ENCODE data around the gene ATP1B4. TPM values are rescaled to one million over a fixed set of nuclear protein-coding genes. Genes with fewer than 3 reads are reported as not detected.

ATP1B4 gene
- total RNA-seq, 1 experiment from 2014 or later = not detected

GRCh38 chrX:120336899-120337298, 25.0 kb upstream of the ATP1B4 start:
- Mint-ChIP-seq H3K27me3 (ENCODE audit: low read depth) (no peaks in the 10 kb centered on the region; the same call in 1 of the 2 replicates), H3K27ac (no peak overlapping the region)
- CTCF ChIA-PET = no interaction called here

More at GRCh38 chrX:120336899-120337298, 25.0 kb upstream of the ATP1B4 start:
- H3K9me3 Mint-ChIP-seq = peaks cover 38% of the 10 kb centered on the region
- peaks cover 21% of the 10 kb centered on the region for H3K4me1 Mint-ChIP-seq
- no peak for ATAC-seq
- H3K4me3 Mint-ChIP-seq = no peak overlapping the region
- peaks cover 27% of the 10 kb centered on the region for H3K36me3 Mint-ChIP-seq
- TF ChIP-seq OVOL2 (CRISPR knock-in tag; IDR thresholded peaks at IDR 0.05; ENCODE audit: borderline replicate concordance) (no peak), NR2C2 (CRISPR knock-in tag; IDR thresholded peaks at IDR 0.05) (no peak), ZNF416 (CRISPR knock-in tag; IDR thresholded peaks at IDR 0.05) (no peak), ZNF232 (CRISPR knock-in tag; IDR thresholded peaks at IDR 0.05) (no peak), AR (CRISPR knock-in tag; IDR thresholded peaks at IDR 0.05) (no peak), ZNF281 (CRISPR knock-in tag; IDR thresholded peaks at IDR 0.05) (no peak), IRF2 (CRISPR knock-in tag; IDR thresholded peaks at IDR 0.05; ENCODE audit: borderline replicate concordance, low read depth) (no peak), ZBTB21 (CRISPR knock-in tag; IDR thresholded peaks at IDR 0.05; ENCODE audit: borderline replicate concordance) (no peak), FOXP1 (CRISPR knock-in tag; IDR thresholded peaks at IDR 0.05; ENCODE audit: borderline replicate concordance) (no peak), AFF4 (CRISPR knock-in tag; IDR thresholded peaks at IDR 0.05; ENCODE audit: borderline replicate concordance) (no peak), ZNF671 (CRISPR knock-in tag; IDR thresholded peaks at IDR 0.05) (no peak)
- TF ChIP-seq, protein P1, sequence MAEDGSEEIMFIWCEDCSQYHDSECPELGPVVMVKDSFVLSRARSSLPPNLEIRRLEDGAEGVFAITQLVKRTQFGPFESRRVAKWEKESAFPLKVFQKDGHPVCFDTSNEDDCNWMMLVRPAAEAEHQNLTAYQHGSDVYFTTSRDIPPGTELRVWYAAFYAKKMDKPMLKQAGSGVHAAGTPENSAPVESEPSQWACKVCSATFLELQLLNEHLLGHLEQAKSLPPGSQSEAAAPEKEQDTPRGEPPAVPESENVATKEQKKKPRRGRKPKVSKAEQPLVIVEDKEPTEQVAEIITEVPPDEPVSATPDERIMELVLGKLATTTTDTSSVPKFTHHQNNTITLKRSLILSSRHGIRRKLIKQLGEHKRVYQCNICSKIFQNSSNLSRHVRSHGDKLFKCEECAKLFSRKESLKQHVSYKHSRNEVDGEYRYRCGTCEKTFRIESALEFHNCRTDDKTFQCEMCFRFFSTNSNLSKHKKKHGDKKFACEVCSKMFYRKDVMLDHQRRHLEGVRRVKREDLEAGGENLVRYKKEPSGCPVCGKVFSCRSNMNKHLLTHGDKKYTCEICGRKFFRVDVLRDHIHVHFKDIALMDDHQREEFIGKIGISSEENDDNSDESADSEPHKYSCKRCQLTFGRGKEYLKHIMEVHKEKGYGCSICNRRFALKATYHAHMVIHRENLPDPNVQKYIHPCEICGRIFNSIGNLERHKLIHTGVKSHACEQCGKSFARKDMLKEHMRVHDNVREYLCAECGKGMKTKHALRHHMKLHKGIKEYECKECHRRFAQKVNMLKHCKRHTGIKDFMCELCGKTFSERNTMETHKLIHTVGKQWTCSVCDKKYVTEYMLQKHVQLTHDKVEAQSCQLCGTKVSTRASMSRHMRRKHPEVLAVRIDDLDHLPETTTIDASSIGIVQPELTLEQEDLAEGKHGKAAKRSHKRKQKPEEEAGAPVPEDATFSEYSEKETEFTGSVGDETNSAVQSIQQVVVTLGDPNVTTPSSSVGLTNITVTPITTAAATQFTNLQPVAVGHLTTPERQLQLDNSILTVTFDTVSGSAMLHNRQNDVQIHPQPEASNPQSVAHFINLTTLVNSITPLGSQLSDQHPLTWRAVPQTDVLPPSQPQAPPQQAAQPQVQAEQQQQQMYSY (CRISPR knock-in tag; IDR thresholded peaks at IDR 0.05) = no peak
- TF ChIP-seq, protein P2, sequence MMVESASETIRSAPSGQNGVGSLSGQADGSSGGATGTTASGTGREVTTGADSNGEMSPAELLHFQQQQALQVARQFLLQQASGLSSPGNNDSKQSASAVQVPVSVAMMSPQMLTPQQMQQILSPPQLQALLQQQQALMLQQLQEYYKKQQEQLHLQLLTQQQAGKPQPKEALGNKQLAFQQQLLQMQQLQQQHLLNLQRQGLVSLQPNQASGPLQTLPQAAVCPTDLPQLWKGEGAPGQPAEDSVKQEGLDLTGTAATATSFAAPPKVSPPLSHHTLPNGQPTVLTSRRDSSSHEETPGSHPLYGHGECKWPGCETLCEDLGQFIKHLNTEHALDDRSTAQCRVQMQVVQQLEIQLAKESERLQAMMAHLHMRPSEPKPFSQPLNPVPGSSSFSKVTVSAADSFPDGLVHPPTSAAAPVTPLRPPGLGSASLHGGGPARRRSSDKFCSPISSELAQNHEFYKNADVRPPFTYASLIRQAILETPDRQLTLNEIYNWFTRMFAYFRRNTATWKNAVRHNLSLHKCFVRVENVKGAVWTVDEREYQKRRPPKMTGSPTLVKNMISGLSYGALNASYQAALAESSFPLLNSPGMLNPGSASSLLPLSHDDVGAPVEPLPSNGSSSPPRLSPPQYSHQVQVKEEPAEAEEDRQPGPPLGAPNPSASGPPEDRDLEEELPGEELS (CRISPR knock-in tag; IDR thresholded peaks at IDR 0.05) = no peak
- TF ChIP-seq, protein P3, sequence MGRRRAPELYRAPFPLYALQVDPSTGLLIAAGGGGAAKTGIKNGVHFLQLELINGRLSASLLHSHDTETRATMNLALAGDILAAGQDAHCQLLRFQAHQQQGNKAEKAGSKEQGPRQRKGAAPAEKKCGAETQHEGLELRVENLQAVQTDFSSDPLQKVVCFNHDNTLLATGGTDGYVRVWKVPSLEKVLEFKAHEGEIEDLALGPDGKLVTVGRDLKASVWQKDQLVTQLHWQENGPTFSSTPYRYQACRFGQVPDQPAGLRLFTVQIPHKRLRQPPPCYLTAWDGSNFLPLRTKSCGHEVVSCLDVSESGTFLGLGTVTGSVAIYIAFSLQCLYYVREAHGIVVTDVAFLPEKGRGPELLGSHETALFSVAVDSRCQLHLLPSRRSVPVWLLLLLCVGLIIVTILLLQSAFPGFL (CRISPR knock-in tag; IDR thresholded peaks at IDR 0.05; ENCODE audit: borderline replicate concordance) = no peak
- TF ChIP-seq, protein P4, sequence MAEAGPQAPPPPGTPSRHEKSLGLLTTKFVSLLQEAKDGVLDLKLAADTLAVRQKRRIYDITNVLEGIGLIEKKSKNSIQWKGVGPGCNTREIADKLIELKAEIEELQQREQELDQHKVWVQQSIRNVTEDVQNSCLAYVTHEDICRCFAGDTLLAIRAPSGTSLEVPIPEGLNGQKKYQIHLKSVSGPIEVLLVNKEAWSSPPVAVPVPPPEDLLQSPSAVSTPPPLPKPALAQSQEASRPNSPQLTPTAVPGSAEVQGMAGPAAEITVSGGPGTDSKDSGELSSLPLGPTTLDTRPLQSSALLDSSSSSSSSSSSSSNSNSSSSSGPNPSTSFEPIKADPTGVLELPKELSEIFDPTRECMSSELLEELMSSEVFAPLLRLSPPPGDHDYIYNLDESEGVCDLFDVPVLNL (CRISPR knock-in tag; IDR thresholded peaks at IDR 0.05; ENCODE audit: borderline replicate concordance, low read depth) = no peak
- no peak for DNase-seq (ENCODE audit: low spot score)
- POLR2A ChIA-PET = no interaction called here

All from WTC11 (cell line).